SK-N-SH treated with all-trans-retinoic acid at 6 μM for 48 hours (cell line): ENCODE measurements around the gene TBXAS1.

Experiments
- ATAC-seq: fragments of 200-7000 bp; cut with Tn5 transposase; 3 replicates; pipeline ENCODE4 v1.9.1; 2020; ENCODE audit warnings: mild to moderate bottlenecking, moderate library complexity
- CREB5 ChIP-seq: fragments of 250-450 bp; sonication (Bioruptor Pico); IDR thresholded peaks from 2 replicates; pipeline ENCODE4 v1.5.1; 2020; ENCODE audit warnings: low read depth, mild to moderate bottlenecking, moderate library complexity
- CSDC2 ChIP-seq: fragments of 250-450 bp; sonication (Bioruptor Pico); IDR thresholded peaks from 2 replicates; pipeline ENCODE4 v1.5.0; 2020; ENCODE audit warnings: mild to moderate bottlenecking, moderate library complexity
- ESRRG ChIP-seq: fragments of 250-450 bp; sonication (Bioruptor Pico); IDR thresholded peaks from 2 replicates; pipeline ENCODE4 v1.6.1; 2021; ENCODE audit warnings: mild to moderate bottlenecking
- GLIS3 ChIP-seq: fragments of 250-450 bp; sonication (Bioruptor Pico); IDR thresholded peaks from 2 replicates; pipeline ENCODE4 v1.5.0; 2020; ENCODE audit warnings: mild to moderate bottlenecking, moderate library complexity
- ISL1 ChIP-seq: fragments of 250-450 bp; sonication (Bioruptor Pico); IDR thresholded peaks from 2 replicates; pipeline ENCODE4 v2.1.2; 2022; ENCODE audit warnings: mild to moderate bottlenecking, moderate library complexity
- OSR1 ChIP-seq: fragments of 250-450 bp; sonication (Bioruptor Pico); IDR thresholded peaks from 2 replicates; pipeline ENCODE4 v1.8.0; 2022; ENCODE audit warnings: moderate library complexity, mild to moderate bottlenecking, inconsistent platforms
- POU6F1 ChIP-seq: fragments of 250-450 bp; sonication (Bioruptor Pico); IDR thresholded peaks from 2 replicates; pipeline ENCODE4 v1.8.0; 2021; ENCODE audit warnings: low read depth, mild to moderate bottlenecking, moderate library complexity, borderline replicate concordance
- PPARA ChIP-seq: fragments of 250-450 bp; sonication (Bioruptor Pico); IDR thresholded peaks from 2 replicates; pipeline ENCODE4 v1.5.0; 2020; ENCODE audit warnings: mild to moderate bottlenecking, borderline replicate concordance
- RARB ChIP-seq: fragments of 250-450 bp; sonication (Bioruptor Pico); IDR thresholded peaks from 2 replicates; pipeline ENCODE4 v1.8.0; 2021; ENCODE audit warnings: mild to moderate bottlenecking, moderate library complexity
- SNAI2 ChIP-seq: fragments of 250-450 bp; sonication (Bioruptor Pico); IDR thresholded peaks from 2 replicates; pipeline ENCODE4 v1.5.0; 2020; ENCODE audit warnings: mild to moderate bottlenecking, moderate library complexity
- TCF4 ChIP-seq: fragments of 250-450 bp; sonication (Bioruptor Pico); IDR thresholded peaks from 2 replicates; pipeline ENCODE4 v1.8.0; 2021; ENCODE audit warnings: mild to moderate bottlenecking, moderate library complexity, borderline replicate concordance
- TOX ChIP-seq: fragments of 250-450 bp; sonication (Bioruptor Pico); IDR thresholded peaks from 2 replicates; pipeline ENCODE4 v1.8.0; 2021; ENCODE audit warnings: mild to moderate bottlenecking, moderate library complexity, borderline replicate concordance
- TSHZ2 ChIP-seq: fragments of 250-450 bp; sonication (Bioruptor Pico); IDR thresholded peaks from 2 replicates; pipeline ENCODE4 v1.5.0; 2020; ENCODE audit warnings: mild to moderate bottlenecking, moderate library complexity
- ZC3H10 ChIP-seq: fragments of 250-450 bp; sonication (Bioruptor Pico); IDR thresholded peaks from 2 replicates; pipeline ENCODE4 v1.5.1; 2021; ENCODE audit warnings: mild to moderate bottlenecking, moderate library complexity
- ZFP3 ChIP-seq: fragments of 250-450 bp; sonication (Bioruptor Pico); IDR thresholded peaks from 2 replicates; pipeline ENCODE4 v1.5.0; 2020; ENCODE audit warnings: mild to moderate bottlenecking, moderate library complexity
- ZFP30 ChIP-seq: fragments of 450-650 bp; formaldehyde crosslinking; IDR thresholded peaks from 2 replicates; pipeline ENCODE4 v1.5.0; 2022; ENCODE audit warnings: mild to moderate bottlenecking, moderate library complexity
- ZNF565 ChIP-seq: fragments of 450-650 bp; formaldehyde crosslinking; conservative IDR thresholded peaks from 2 replicates; pipeline ENCODE4 v1.5.0; 2020; ENCODE audit warnings: low read depth, mild to moderate bottlenecking, moderate library complexity
- ZNF70 ChIP-seq: fragments of 450-650 bp; formaldehyde crosslinking; IDR thresholded peaks from 2 replicates; pipeline ENCODE4 v1.5.0; 2020; ENCODE audit warnings: mild to moderate bottlenecking, moderate library complexity
- ZNF8 ChIP-seq: fragments of 450-650 bp; formaldehyde crosslinking; IDR thresholded peaks from 2 replicates; pipeline ENCODE4 v1.5.0; 2020; ENCODE audit warnings: mild to moderate bottlenecking, moderate library complexity

The TBXAS1 gene

GRCh38 chr7:140054751-140055150 lies 225.7 kb downstream of the TBXAS1 start:
- no peak for TF ChIP-seq ZNF565 (CRISPR knock-in tag)
- TF ChIP-seq, all 23 proteins: peak for 0
- ATAC-seq, result no peak

GRCh38 chr7:140055833-140056232 lies 226.8 kb downstream of the TBXAS1 start:
- no peak for TF ChIP-seq SNAI2
- TF ChIP-seq PPARA, result no peak
- no peak for TF ChIP-seq CSDC2 (CRISPR knock-in tag)
- TF ChIP-seq OSR1 (CRISPR knock-in tag), result no peak
- TF ChIP-seq ZFP3 (CRISPR knock-in tag), result no peak
- no peak for TF ChIP-seq GLIS3 (CRISPR knock-in tag)
- no peak for TF ChIP-seq ZC3H10 (CRISPR knock-in tag)
- TF ChIP-seq ZNF8 (CRISPR knock-in tag), result no peak
- TF ChIP-seq, all 23 proteins: peak for 0
- no peak for ATAC-seq

GRCh38 chr7:140056431-140057142 lies 227.5 kb downstream of the TBXAS1 start:
- ATAC-seq, result no peak
- TF ChIP-seq OSR1 (CRISPR knock-in tag), result no peak
- no peak for TF ChIP-seq TOX
- TF ChIP-seq POU6F1 (CRISPR knock-in tag), result no peak
- no peak for TF ChIP-seq ZFP30 (CRISPR knock-in tag)
- TF ChIP-seq ZC3H10 (CRISPR knock-in tag), result no peak
- no peak for TF ChIP-seq GLIS3 (CRISPR knock-in tag)
- no peak for TF ChIP-seq ESRRG (CRISPR knock-in tag)
- no peak for TF ChIP-seq ZNF565 (CRISPR knock-in tag)
- TF ChIP-seq CREB5, result no peak
- TF ChIP-seq ISL1 (CRISPR knock-in tag), result no peak
- TF ChIP-seq TSHZ2 (CRISPR knock-in tag), result no peak
- TF ChIP-seq TCF4, result no peak
- no peak for TF ChIP-seq RARB

GRCh38 chr7:140057143-140057535 lies 228.1 kb downstream of the TBXAS1 start:
- ATAC-seq, result no peak
- no peak for TF ChIP-seq TCF4
- TF ChIP-seq POU6F1 (CRISPR knock-in tag), result no peak
- TF ChIP-seq ZNF70 (CRISPR knock-in tag), result no peak
- TF ChIP-seq ZC3H10 (CRISPR knock-in tag), result no peak
- no peak for TF ChIP-seq CSDC2 (CRISPR knock-in tag)
- TF ChIP-seq ZNF565 (CRISPR knock-in tag), result no peak
- no peak for TF ChIP-seq ZNF8 (CRISPR knock-in tag)
- no peak for TF ChIP-seq CREB5
